Activated CD8-positive, alpha-beta T cell treated with anti-CD3 and anti-CD28 coated beads for 36 hours (primary cell): Measurements from ENCODE around the gene UNC5A. TPM values are rescaled to one million over a fixed set of nuclear protein-coding genes. Genes with fewer than 3 reads are reported as not detected.

ENCODE experiments used
- ATAC-seq: fragments of 200-7000 bp; cut with Tn5 transposase; one replicate; pipeline ENCODE4 v1.10.0; 2021; ENCODE audit warnings: mild to moderate bottlenecking, moderate library complexity
- CTCF ChIA-PET: fragments of 350-600 bp; sonication (Branson Sonifier 250); formaldehyde crosslinking; loops from one replicate; lab custom pipeline; 2021; ENCODE audit warnings: antibody characterized with exemption; lab: Charles Lee
- POLR2A ChIA-PET: fragments of 350-600 bp; sonication (Branson Sonifier 250); formaldehyde crosslinking; loops from one replicate; lab custom pipeline; 2021; ENCODE audit warnings: antibody characterized with exemption; lab: Charles Lee
- DNase-seq: peaks from one replicate; pipeline ENCODE4 v3.0.0-alpha.2; 2020
- H3K27ac Mint-ChIP-seq: one replicate; pipeline ENCODE4 v1.8.0; 2021; ENCODE audit warnings: mild to moderate bottlenecking, mixed read lengths
- H3K27me3 Mint-ChIP-seq: one replicate; pipeline ENCODE4 v1.8.0; 2021; ENCODE audit warnings: mixed read lengths
- H3K36me3 Mint-ChIP-seq: one replicate; pipeline ENCODE4 v1.8.0; 2021; ENCODE audit warnings: low read depth, mixed read lengths
- H3K4me1 Mint-ChIP-seq: one replicate; pipeline ENCODE4 v1.8.0; 2021; ENCODE audit warnings: low read depth, mixed read lengths
- H3K4me3 Mint-ChIP-seq: one replicate; pipeline ENCODE4 v1.8.0; 2021; ENCODE audit warnings: mild to moderate bottlenecking, moderate library complexity, mixed read lengths
- H3K9me3 Mint-ChIP-seq: one replicate; pipeline ENCODE4 v1.8.0; 2021; ENCODE audit warnings: mixed read lengths
- CTCF ChIP-seq: fragments of 200-600 bp; IDR thresholded peaks from one replicate; pipeline ENCODE4 v1.8.0; 2022; ENCODE audit warnings: antibody characterized with exemption, mild to moderate bottlenecking
- intact Hi-C: fragments of 100-400 bp; cut with micrococcal nuclease; formaldehyde crosslinking; loops from one replicate; pipeline ENCODE4 v1.10.0; 2022
- total RNA-seq, 2 experiments: library from RNA; stranded (reverse); gene quantifications; one replicate each; pipeline ENCODE4 v1.2.3, GENCODE V29; 2021

Gene UNC5A
- total RNA-seq, 2 experiments from 2014 or later, result not detected

- ChIA-PET CTCF (interaction anchor here (2.0 kb wide), 1 partner anchor 127 kb away, joined by 8 read pairs; no protein-coding TSS in a partner anchor), POLR2A (no interaction called here)
- no peak for TF ChIP-seq CTCF
- intact Hi-C loops, result no loop called here
- Mint-ChIP-seq H3K36me3 (no peaks in the 10 kb centered on the region), H3K27ac (no peak overlapping the region), H3K9me3 (no peaks in the 10 kb centered on the region), H3K4me1 (no peaks in the 10 kb centered on the region), H3K27me3 (peaks cover 11% of the 10 kb centered on the region), H3K4me3 (no peak overlapping the region)
- ATAC-seq, result no peak
- DNase-seq, result no peak
Observed at GRCh38 chr5:176788091-176788490, 22.3 kb upstream of the UNC5A start.

- intact Hi-C loops, result no loop called here
- Mint-ChIP-seq H3K36me3 (no peaks in the 10 kb centered on the region), H3K9me3 (no peaks in the 10 kb centered on the region), H3K4me3 (no peak overlapping the region), H3K27me3 (peaks cover 16% of the 10 kb centered on the region), H3K4me1 (no peaks in the 10 kb centered on the region), H3K27ac (no peak overlapping the region)
- ATAC-seq (no peak), DNase-seq (no peak)
- ChIA-PET CTCF (interaction anchor here (0.7 to 2.0 kb wide), 2 partner anchors 24 to 128 kb away, joined by 3 to 8 read pairs; no protein-coding TSS in a partner anchor), POLR2A (interaction anchor here (0.9 to 1.2 kb wide), 2 partner anchors 8 to 17 kb away, joined by 3 read pairs; no protein-coding TSS in a partner anchor)
- no peak for TF ChIP-seq CTCF
Observed at GRCh38 chr5:176788941-176789872, 21.2 kb upstream of the UNC5A start.

DNA sequence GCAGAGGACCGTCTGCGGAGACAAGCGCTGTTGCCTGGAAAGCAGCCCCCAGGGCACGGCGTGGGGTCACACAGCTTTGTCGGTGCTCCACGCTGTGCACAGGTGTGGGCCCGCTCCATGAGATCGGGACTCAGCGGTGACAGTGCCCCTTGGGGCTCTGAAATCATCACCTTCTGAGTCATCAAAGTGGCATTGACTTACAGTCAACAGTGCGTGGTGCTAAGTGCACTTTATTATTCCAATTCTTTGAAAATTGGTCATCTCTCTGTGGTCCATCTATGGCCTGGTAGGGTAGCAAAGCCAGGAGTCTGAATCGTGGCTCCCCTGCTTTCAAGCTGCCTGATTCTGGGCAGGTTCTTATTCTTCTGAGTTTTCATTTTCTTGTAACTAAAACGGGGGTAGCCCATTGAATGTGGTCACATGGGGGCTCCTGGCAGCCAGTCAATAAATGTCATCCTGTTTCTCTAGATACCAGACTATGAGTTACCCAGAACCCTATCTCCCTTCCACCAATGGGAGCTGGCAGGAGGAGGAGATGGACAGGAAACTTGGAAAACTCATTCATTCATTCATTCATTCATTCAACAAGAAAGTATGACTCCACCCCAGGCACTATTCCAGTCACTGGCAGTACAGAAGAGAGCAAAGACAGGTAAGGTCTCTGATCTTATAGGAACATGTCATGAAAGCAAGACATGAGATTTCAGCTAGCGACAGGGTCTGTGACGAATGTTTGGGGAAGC is 20.3 kb upstream of the UNC5A start:
- no peaks in the 10 kb centered on the region for H3K36me3 Mint-ChIP-seq
- POLR2A ChIA-PET, result no interaction called here
- CTCF ChIA-PET, result no interaction called here
- peaks cover 19% of the 10 kb centered on the region for H3K27me3 Mint-ChIP-seq
- no peak overlapping the region for H3K27ac Mint-ChIP-seq
- no peaks in the 10 kb centered on the region for H3K9me3 Mint-ChIP-seq
- no peaks in the 10 kb centered on the region for H3K4me1 Mint-ChIP-seq
- intact Hi-C loops, result no loop called here
- no peak for TF ChIP-seq CTCF
- ATAC-seq, result no peak
- DNase-seq, result no peak
- H3K4me3 Mint-ChIP-seq, result no peak overlapping the region

GRCh38 chr5:176790941-176791340 is 19.4 kb upstream of the UNC5A start:
- Mint-ChIP-seq H3K27me3 (peaks cover 23% of the 10 kb centered on the region), H3K36me3 (no peaks in the 10 kb centered on the region), H3K4me1 (no peaks in the 10 kb centered on the region), H3K9me3 (no peaks in the 10 kb centered on the region), H3K27ac (no peak overlapping the region), H3K4me3 (no peak overlapping the region)
- ATAC-seq (no peak), DNase-seq (no peak)
- intact Hi-C loops, result no loop called here
- no peak for TF ChIP-seq CTCF
- POLR2A ChIA-PET, result no interaction called here
- CTCF ChIA-PET, result interaction anchor here (1.9 kb wide), 1 partner anchor 130 kb away, joined by 5 read pairs; no protein-coding TSS in a partner anchor
